Neural progenitor cell (in vitro differentiated cells): ENCODE results near the gene CTTNBP2NL.

Experiments used
- EZH2 ChIP-seq: fragments of 200-600 bp; sonication (generic); IDR thresholded peaks from 2 replicates; pipeline ENCODE4 v1.6.1; 2017; ENCODE audit warnings: antibody characterized with exemption, mild to moderate bottlenecking, moderate library complexity
- EZH2phosphoT487 ChIP-seq: fragments of 200-600 bp; sonication (generic); IDR thresholded peaks from 2 replicates; pipeline ENCODE4 v1.6.1; 2017; ENCODE audit warnings: antibody characterized with exemption
- TF ChIP-seq, protein P1 (sequence below): fragments of 200-600 bp; sonication (generic); IDR thresholded peaks from 2 replicates; pipeline ENCODE4 v1.5.1; 2017; ENCODE audit warnings: antibody characterized with exemption, mild to moderate bottlenecking

GRCh38 chr1:112492076-112492475 is 96.1 kb downstream of the CTTNBP2NL start:
- TF ChIP-seq, protein P1, sequence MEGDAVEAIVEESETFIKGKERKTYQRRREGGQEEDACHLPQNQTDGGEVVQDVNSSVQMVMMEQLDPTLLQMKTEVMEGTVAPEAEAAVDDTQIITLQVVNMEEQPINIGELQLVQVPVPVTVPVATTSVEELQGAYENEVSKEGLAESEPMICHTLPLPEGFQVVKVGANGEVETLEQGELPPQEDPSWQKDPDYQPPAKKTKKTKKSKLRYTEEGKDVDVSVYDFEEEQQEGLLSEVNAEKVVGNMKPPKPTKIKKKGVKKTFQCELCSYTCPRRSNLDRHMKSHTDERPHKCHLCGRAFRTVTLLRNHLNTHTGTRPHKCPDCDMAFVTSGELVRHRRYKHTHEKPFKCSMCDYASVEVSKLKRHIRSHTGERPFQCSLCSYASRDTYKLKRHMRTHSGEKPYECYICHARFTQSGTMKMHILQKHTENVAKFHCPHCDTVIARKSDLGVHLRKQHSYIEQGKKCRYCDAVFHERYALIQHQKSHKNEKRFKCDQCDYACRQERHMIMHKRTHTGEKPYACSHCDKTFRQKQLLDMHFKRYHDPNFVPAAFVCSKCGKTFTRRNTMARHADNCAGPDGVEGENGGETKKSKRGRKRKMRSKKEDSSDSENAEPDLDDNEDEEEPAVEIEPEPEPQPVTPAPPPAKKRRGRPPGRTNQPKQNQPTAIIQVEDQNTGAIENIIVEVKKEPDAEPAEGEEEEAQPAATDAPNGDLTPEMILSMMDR, result no peak
- TF ChIP-seq EZH2phosphoT487 (no peak), EZH2 (no peak)
